Sigmoid colon (tissue), 4 donors: ENCODE measurements around the gene VRK1.

ENCODE experiments used
- CTCF ChIP-seq, 4 experiments: fragments of 450-650 bp in 3 of 4; fragments of 200-600 bp in 1 of 4; IDR thresholded peaks; one replicate each; pipeline ENCODE4 v1.5.1; 2016 to 2019; ENCODE audit warnings: antibody characterized with exemption in 4 of 4, mild to moderate bottlenecking in 3 of 4, moderate library complexity in 2 of 4
- POLR2A ChIP-seq, 2 donors: fragments of 450-650 bp; IDR thresholded peaks; one replicate each; pipeline ENCODE4 v1.6.1; 2016; ENCODE audit warnings: antibody characterized with exemption in 2 of 2, mild to moderate bottlenecking in 2 of 2, moderate library complexity in 2 of 2
- POLR2AphosphoS5 ChIP-seq, 4 donors: sonication (generic); formaldehyde crosslinking; IDR thresholded peaks; one replicate each; pipeline ENCODE4 v1.6.1; 2017; ENCODE audit warnings: antibody characterized with exemption in 4 of 4

DNA sequence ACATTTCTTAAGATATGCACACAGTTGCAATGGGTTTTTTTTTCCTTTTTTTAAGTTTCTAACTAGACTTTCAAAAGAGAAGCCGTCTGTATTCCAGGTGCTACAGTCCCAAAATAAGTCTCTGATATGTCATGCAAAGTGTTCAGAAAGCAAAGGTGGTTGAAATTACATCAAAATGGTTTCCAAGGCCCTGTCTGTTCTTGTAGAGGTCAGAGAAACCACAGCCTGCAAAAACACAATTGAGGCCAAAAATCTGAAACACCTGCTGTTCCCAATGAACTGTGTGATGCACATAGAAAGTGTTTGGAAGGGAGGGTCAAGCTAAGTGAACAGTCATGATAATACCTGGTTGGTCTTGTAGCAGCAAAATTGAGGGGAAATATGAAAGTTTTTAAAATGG, 91.0 kb downstream of the VRK1 start:
- TF ChIP-seq CTCF (IDR thresholded peaks at IDR 0.05) (no peak), POLR2A (IDR thresholded peaks at IDR 0.05) (no peak), POLR2AphosphoS5 (IDR thresholded peaks at IDR 0.05) (no peak)
